Tibial nerve (tissue), 4 donors: Measurements from ENCODE around the gene TDO2. TPM values are rescaled to one million over a fixed set of nuclear protein-coding genes. Genes with fewer than 3 reads are reported as not detected.

Source experiments
- total RNA-seq, 4 donors: library from RNA; depleted of rRNA; stranded (reverse); fragments of >200 nt; gene quantifications; one replicate each; pipeline ENCODE4 v1.1.0, GENCODE V29; 2016

The TDO2 gene
- total RNA-seq, 4 donors from 2014 or later: not detected

Other genes with a start within 250 kb of the TDO2 start
- gene GUCY1A1, start 236.8 kb upstream of the TDO2 start, total RNA-seq: 10 to 100 TPM in 1 of 4 donors, 1 to 10 TPM in 3; 6.7 to 20.3 (median 9.3) TPM
- gene GUCY1B1, start 144.7 kb upstream of the TDO2 start, total RNA-seq: 10 to 100 TPM in 3 of 4 donors, 1 to 10 TPM in 1; 8.6 to 17.5 (median 12.3) TPM
- not detected for gene ASIC5, start 37.4 kb upstream of the TDO2 start, total RNA-seq
- gene CTSO, start 50.2 kb downstream of the TDO2 start, total RNA-seq: 10 to 100 TPM in 3 of 4 donors, 1 to 10 TPM in 1; 8.7 to 30.2 (median 26.1) TPM